ENCODE measurements around the gene TAGLN2.

TAGLN2 gene

GRCh38 chr1:159873530-159874143 is 51.7 kb downstream of the TAGLN2 start:
- no peak for TF ChIP-seq CTCF (IDR thresholded peaks at IDR 0.05; ENCODE audit: extremely low read depth, missing control alignments)
- no peak for DNase-seq (ENCODE audit: low spot score)

GRCh38 chr1:159872891-159873290 is 52.4 kb downstream of the TAGLN2 start:
- no peak for TF ChIP-seq CTCF (IDR thresholded peaks at IDR 0.05; ENCODE audit: extremely low read depth, missing control alignments)
- no peak for DNase-seq (ENCODE audit: low spot score)

GRCh38 chr1:159870704-159871103 is 54.6 kb downstream of the TAGLN2 start:
- DNase-seq (ENCODE audit: low spot score), result no peak
- no peak for TF ChIP-seq CTCF (IDR thresholded peaks at IDR 0.05; ENCODE audit: extremely low read depth, missing control alignments)

- TF ChIP-seq CTCF (IDR thresholded peaks at IDR 0.05; ENCODE audit: extremely low read depth, missing control alignments), result no peak
- DNase-seq (ENCODE audit: low spot score), result no peak
Observed at GRCh38 chr1:159869607-159870006, 55.7 kb downstream of the TAGLN2 start.

- TF ChIP-seq CTCF (IDR thresholded peaks at IDR 0.05; ENCODE audit: extremely low read depth, missing control alignments), result no peak
- no peak for DNase-seq (ENCODE audit: low spot score)
Observed at GRCh38 chr1:159869173-159869572, 56.1 kb downstream of the TAGLN2 start.

- no peak for TF ChIP-seq CTCF (IDR thresholded peaks at IDR 0.05; ENCODE audit: extremely low read depth, missing control alignments)
- no peak for DNase-seq (ENCODE audit: low spot score)
Observed at GRCh38 chr1:159868766-159869165, 56.5 kb downstream of the TAGLN2 start.
